HepG2 (cell line): ENCODE results near the gene EI24. TPM values are rescaled to one million over a fixed set of nuclear protein-coding genes. Genes with fewer than 3 reads are reported as not detected.

Experiments used
- GABPB1 ChIP-seq: IDR thresholded peaks from 2 replicates; pipeline ENCODE4 v1.6.1; 2016; ENCODE audit warnings: mild to moderate bottlenecking, missing genetic modification reagents, moderate library complexity, missing compliant biosample characterization
- GATAD2A ChIP-seq: IDR thresholded peaks from 2 replicates; pipeline ENCODE4 v1.6.1; 2016
- MAFF ChIP-seq: IDR thresholded peaks from 2 replicates; pipeline ENCODE4 v1.6.1; 2011; ENCODE audit warnings: low read depth, low read length, improper control_type of control experiment
- MAZ ChIP-seq, 2 experiments: sonication (generic) in 1 of 2; formaldehyde crosslinking in 1 of 2; IDR thresholded peaks; 2 replicates each; pipeline versions ENCODE4 v1.5.0 to v1.6.1; 2012 to 2020; ENCODE audit warnings: low read depth in 2 of 2, mild to moderate bottlenecking in 2 of 2, borderline replicate concordance in 1 of 2, improper control_type of control experiment in 1 of 2, low read length in 1 of 2, missing genetic modification reagents in 1 of 2, moderate library complexity in 1 of 2
- MED1 ChIP-seq: sonication (generic); formaldehyde crosslinking; IDR thresholded peaks from 2 replicates; pipeline ENCODE4 v1.4.0; 2020; ENCODE audit warnings: missing genetic modification reagents
- MXI1 ChIP-seq: IDR thresholded peaks from 3 replicates; pipeline ENCODE4 v1.6.1; 2012; ENCODE audit warnings: low read depth, low read length, inconsistent platforms, borderline replicate concordance
- NBN ChIP-seq: fragments of 450-650 bp; conservative IDR thresholded peaks from 2 replicates; pipeline ENCODE4 v1.6.1; 2017
- PAWR ChIP-seq: sonication (generic); formaldehyde crosslinking; IDR thresholded peaks from 2 replicates; pipeline ENCODE4 v1.4.0; 2020; ENCODE audit warnings: missing genetic modification reagents, mild to moderate bottlenecking, borderline replicate concordance
- RFX3 ChIP-seq: IDR thresholded peaks from 2 replicates; pipeline ENCODE4 v1.6.1; 2016; ENCODE audit warnings: missing biosample characterization, missing genetic modification reagents
- ZNF737 ChIP-seq: sonication (generic); formaldehyde crosslinking; IDR thresholded peaks from 2 replicates; pipeline ENCODE4 v1.5.0; 2020; ENCODE audit warnings: missing genetic modification reagents, mild to moderate bottlenecking, borderline replicate concordance
- ZNF788 ChIP-seq: sonication (generic); formaldehyde crosslinking; IDR thresholded peaks from 2 replicates; pipeline ENCODE4 v1.5.0; 2020; ENCODE audit warnings: mild to moderate bottlenecking, missing genetic modification reagents, borderline replicate concordance
- polyA plus RNA-seq, 8 experiments: library from polyadenylated mRNA; depleted of rRNA in 3 of 8; stranded (reverse) in 7 of 8; unstranded in 1 of 8; fragments of >200 nt; fragmentation: Illumina TruSeq in 4 of 8; extraction: Trizol in 4 of 8; gene quantifications; 2 replicates each; pipeline versions ENCODE4 v1.2.1 to v1.2.3, GENCODE V29; 2011 to 2016; ENCODE audit warnings: low read depth in 4 of 8, missing spikeins in 1 of 8, mixed read lengths in 1 of 8; ENCODE audit not compliant: insufficient read depth in 1 of 8
- total RNA-seq, 5 experiments: library from RNA; depleted of rRNA; stranded (reverse); fragments of >200 nt; fragmentation: Illumina TruSeq; extraction: Trizol; gene quantifications; 2 replicates each; pipeline ENCODE4 v1.2.3, GENCODE V29; 2016; ENCODE audit warnings: low read depth in 1 of 5
- TF ChIP-seq, protein P1 (sequence below): sonication (generic); formaldehyde crosslinking; IDR thresholded peaks from 2 replicates; pipeline ENCODE4 v1.9.0; 2021; ENCODE audit warnings: missing genetic modification reagents, mild to moderate bottlenecking, borderline replicate concordance
- TF ChIP-seq, protein P2 (sequence below): sonication (generic); formaldehyde crosslinking; IDR thresholded peaks from 2 replicates; pipeline ENCODE4 v1.4.0; 2020; ENCODE audit warnings: mild to moderate bottlenecking, low read depth, missing genetic modification reagents
- TF ChIP-seq, protein P3 (sequence below): fragments of 450-650 bp; IDR thresholded peaks from 2 replicates; pipeline ENCODE4 v1.6.1; 2017; ENCODE audit warnings: mild to moderate bottlenecking
- TF ChIP-seq, protein P4 (sequence below): sonication (generic); formaldehyde crosslinking; IDR thresholded peaks from 2 replicates; pipeline ENCODE4 v1.5.0; 2020; ENCODE audit warnings: mild to moderate bottlenecking, missing genetic modification reagents, moderate library complexity
- TF ChIP-seq, protein P5 (sequence below): IDR thresholded peaks from 2 replicates; pipeline ENCODE4 v1.6.1; 2016; ENCODE audit warnings: mild to moderate bottlenecking, missing biosample characterization, missing genetic modification reagents

Gene EI24
- total and polyA plus RNA-seq, 2 of the 13 experiments (the other 11 are each of a cell fraction or from before 2014, with no cell fraction given) = 84.7 to 126 TPM

DNA sequence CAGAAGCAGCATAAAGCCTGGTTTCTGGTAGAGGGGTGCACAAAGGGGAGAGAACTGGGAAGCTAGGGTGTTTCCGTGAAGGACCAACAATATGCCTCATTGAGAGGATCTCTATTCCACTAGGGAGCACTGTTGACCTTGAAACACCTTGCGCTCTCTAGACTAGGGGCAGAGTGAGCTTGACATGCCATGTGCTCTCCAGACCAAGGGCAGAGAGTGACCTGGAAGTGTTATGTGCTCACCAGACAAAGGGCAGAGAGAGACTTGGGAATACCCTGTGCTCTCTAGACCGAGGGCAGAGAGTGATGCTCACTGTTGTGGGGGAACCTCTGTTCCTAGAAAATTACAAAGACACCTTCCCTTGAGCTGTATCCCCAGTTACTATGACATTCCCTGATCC, 15.2 kb upstream of the EI24 start (continued):
- TF ChIP-seq GABPB1 (CRISPR knock-in tag) = peak; percentile 51; the same call in 1 of the 2 replicates
- TF ChIP-seq PAWR = no peak
- TF ChIP-seq, protein P1, sequence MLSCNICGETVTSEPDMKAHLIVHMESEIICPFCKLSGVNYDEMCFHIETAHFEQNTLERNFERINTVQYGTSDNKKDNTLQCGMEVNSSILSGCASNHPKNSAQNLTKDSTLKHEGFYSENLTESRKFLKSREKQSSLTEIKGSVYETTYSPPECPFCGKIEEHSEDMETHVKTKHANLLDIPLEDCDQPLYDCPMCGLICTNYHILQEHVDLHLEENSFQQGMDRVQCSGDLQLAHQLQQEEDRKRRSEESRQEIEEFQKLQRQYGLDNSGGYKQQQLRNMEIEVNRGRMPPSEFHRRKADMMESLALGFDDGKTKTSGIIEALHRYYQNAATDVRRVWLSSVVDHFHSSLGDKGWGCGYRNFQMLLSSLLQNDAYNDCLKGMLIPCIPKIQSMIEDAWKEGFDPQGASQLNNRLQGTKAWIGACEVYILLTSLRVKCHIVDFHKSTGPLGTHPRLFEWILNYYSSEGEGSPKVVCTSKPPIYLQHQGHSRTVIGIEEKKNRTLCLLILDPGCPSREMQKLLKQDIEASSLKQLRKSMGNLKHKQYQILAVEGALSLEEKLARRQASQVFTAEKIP (CRISPR knock-in tag) = no peak
- TF ChIP-seq, protein P2, sequence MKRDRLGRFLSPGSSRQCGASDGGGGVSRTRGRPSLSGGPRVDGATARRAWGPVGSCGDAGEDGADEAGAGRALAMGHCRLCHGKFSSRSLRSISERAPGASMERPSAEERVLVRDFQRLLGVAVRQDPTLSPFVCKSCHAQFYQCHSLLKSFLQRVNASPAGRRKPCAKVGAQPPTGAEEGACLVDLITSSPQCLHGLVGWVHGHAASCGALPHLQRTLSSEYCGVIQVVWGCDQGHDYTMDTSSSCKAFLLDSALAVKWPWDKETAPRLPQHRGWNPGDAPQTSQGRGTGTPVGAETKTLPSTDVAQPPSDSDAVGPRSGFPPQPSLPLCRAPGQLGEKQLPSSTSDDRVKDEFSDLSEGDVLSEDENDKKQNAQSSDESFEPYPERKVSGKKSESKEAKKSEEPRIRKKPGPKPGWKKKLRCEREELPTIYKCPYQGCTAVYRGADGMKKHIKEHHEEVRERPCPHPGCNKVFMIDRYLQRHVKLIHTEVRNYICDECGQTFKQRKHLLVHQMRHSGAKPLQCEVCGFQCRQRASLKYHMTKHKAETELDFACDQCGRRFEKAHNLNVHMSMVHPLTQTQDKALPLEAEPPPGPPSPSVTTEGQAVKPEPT = no peak
- no peak for TF ChIP-seq RFX3
- no peak for TF ChIP-seq ZNF737 (CRISPR knock-in tag)
- TF ChIP-seq, protein P3, sequence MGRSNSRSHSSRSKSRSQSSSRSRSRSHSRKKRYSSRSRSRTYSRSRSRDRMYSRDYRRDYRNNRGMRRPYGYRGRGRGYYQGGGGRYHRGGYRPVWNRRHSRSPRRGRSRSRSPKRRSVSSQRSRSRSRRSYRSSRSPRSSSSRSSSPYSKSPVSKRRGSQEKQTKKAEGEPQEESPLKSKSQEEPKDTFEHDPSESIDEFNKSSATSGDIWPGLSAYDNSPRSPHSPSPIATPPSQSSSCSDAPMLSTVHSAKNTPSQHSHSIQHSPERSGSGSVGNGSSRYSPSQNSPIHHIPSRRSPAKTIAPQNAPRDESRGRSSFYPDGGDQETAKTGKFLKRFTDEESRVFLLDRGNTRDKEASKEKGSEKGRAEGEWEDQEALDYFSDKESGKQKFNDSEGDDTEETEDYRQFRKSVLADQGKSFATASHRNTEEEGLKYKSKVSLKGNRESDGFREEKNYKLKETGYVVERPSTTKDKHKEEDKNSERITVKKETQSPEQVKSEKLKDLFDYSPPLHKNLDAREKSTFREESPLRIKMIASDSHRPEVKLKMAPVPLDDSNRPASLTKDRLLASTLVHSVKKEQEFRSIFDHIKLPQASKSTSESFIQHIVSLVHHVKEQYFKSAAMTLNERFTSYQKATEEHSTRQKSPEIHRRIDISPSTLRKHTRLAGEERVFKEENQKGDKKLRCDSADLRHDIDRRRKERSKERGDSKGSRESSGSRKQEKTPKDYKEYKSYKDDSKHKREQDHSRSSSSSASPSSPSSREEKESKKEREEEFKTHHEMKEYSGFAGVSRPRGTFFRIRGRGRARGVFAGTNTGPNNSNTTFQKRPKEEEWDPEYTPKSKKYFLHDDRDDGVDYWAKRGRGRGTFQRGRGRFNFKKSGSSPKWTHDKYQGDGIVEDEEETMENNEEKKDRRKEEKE = no peak
- no peak for TF ChIP-seq MAFF
- peak; percentile 74; the same call in 1 of the 3 replicates for TF ChIP-seq MXI1
- no peak for TF ChIP-seq ZNF788 (CRISPR knock-in tag)
- TF ChIP-seq NBN = no peak
- TF ChIP-seq MED1 (CRISPR knock-in tag) = 0 out of 2 replicates have a peak, but pooled peaks have one; percentile 11
- no peak for TF ChIP-seq MAZ (IDR thresholded peaks at IDR 0.05; ENCODE audit: borderline replicate concordance, low read depth, low read length)
- TF ChIP-seq MAZ (CRISPR knock-in tag; IDR thresholded peaks at IDR 0.05; ENCODE audit: low read depth) = no peak
- TF ChIP-seq, protein P4, sequence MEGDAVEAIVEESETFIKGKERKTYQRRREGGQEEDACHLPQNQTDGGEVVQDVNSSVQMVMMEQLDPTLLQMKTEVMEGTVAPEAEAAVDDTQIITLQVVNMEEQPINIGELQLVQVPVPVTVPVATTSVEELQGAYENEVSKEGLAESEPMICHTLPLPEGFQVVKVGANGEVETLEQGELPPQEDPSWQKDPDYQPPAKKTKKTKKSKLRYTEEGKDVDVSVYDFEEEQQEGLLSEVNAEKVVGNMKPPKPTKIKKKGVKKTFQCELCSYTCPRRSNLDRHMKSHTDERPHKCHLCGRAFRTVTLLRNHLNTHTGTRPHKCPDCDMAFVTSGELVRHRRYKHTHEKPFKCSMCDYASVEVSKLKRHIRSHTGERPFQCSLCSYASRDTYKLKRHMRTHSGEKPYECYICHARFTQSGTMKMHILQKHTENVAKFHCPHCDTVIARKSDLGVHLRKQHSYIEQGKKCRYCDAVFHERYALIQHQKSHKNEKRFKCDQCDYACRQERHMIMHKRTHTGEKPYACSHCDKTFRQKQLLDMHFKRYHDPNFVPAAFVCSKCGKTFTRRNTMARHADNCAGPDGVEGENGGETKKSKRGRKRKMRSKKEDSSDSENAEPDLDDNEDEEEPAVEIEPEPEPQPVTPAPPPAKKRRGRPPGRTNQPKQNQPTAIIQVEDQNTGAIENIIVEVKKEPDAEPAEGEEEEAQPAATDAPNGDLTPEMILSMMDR (CRISPR knock-in tag) = peak; percentile 81
- TF ChIP-seq, protein P5, sequence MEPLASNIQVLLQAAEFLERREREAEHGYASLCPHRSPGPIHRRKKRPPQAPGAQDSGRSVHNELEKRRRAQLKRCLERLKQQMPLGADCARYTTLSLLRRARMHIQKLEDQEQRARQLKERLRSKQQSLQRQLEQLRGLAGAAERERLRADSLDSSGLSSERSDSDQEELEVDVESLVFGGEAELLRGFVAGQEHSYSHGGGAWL = no peak
- 0 out of 2 replicates have a peak, but pooled peaks have one; percentile 19 for TF ChIP-seq GATAD2A (CRISPR knock-in tag)
